ENCODE measurements around the gene SCNN1A. TPM values are rescaled to one million over a fixed set of nuclear protein-coding genes. Genes with fewer than 3 reads are reported as not detected.
A peak's percentile ranks its signal among the peaks of the same experiment; 100 is the strongest.

Gene SCNN1A
- total and polyA plus RNA-seq, 2 of the 13 experiments (the other 11 are each of a cell fraction or from before 2014, with no cell fraction given) = 1.5 to 14.6 TPM

- TF ChIP-seq, protein P1, sequence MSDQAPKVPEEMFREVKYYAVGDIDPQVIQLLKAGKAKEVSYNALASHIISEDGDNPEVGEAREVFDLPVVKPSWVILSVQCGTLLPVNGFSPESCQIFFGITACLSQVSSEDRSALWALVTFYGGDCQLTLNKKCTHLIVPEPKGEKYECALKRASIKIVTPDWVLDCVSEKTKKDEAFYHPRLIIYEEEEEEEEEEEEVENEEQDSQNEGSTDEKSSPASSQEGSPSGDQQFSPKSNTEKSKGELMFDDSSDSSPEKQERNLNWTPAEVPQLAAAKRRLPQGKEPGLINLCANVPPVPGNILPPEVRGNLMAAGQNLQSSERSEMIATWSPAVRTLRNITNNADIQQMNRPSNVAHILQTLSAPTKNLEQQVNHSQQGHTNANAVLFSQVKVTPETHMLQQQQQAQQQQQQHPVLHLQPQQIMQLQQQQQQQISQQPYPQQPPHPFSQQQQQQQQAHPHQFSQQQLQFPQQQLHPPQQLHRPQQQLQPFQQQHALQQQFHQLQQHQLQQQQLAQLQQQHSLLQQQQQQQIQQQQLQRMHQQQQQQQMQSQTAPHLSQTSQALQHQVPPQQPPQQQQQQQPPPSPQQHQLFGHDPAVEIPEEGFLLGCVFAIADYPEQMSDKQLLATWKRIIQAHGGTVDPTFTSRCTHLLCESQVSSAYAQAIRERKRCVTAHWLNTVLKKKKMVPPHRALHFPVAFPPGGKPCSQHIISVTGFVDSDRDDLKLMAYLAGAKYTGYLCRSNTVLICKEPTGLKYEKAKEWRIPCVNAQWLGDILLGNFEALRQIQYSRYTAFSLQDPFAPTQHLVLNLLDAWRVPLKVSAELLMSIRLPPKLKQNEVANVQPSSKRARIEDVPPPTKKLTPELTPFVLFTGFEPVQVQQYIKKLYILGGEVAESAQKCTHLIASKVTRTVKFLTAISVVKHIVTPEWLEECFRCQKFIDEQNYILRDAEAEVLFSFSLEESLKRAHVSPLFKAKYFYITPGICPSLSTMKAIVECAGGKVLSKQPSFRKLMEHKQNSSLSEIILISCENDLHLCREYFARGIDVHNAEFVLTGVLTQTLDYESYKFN (CRISPR knock-in tag; conservative IDR thresholded peaks at IDR 0.05) = peak; percentile 27; the same call in 1 of the 2 replicates
- no peak for TF ChIP-seq ZFP1 (CRISPR knock-in tag; IDR thresholded peaks at IDR 0.05)
- TF ChIP-seq ZNF225 (CRISPR knock-in tag; IDR thresholded peaks at IDR 0.05) = no peak
- no peak for TF ChIP-seq ZNF589 (CRISPR knock-in tag; conservative IDR thresholded peaks at IDR 0.05)
- 0 out of 2 replicates have a peak, but pooled peaks have one; percentile 27 for TF ChIP-seq ZNF350 (CRISPR knock-in tag; IDR thresholded peaks at IDR 0.05; ENCODE audit: borderline replicate concordance, low read depth)
- no peak; the same call in 1 of the 2 replicates for TF ChIP-seq CREB1 (IDR thresholded peaks at IDR 0.05)
- TF ChIP-seq CREB1 (CRISPR knock-in tag; IDR thresholded peaks at IDR 0.05) = peak; percentile 1; the same call in 1 of the 2 replicates
- TF ChIP-seq, protein P2, sequence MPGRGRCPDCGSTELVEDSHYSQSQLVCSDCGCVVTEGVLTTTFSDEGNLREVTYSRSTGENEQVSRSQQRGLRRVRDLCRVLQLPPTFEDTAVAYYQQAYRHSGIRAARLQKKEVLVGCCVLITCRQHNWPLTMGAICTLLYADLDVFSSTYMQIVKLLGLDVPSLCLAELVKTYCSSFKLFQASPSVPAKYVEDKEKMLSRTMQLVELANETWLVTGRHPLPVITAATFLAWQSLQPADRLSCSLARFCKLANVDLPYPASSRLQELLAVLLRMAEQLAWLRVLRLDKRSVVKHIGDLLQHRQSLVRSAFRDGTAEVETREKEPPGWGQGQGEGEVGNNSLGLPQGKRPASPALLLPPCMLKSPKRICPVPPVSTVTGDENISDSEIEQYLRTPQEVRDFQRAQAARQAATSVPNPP (CRISPR knock-in tag; IDR thresholded peaks at IDR 0.05) = no peak
- TF ChIP-seq ZZZ3 (CRISPR knock-in tag; IDR thresholded peaks at IDR 0.05; ENCODE audit: borderline replicate concordance) = no peak
- TF ChIP-seq IRF2 (CRISPR knock-in tag; IDR thresholded peaks at IDR 0.05) = no peak
- no peak for TF ChIP-seq ZBTB46 (CRISPR knock-in tag; IDR thresholded peaks at IDR 0.05; ENCODE audit: borderline replicate concordance)
- TF ChIP-seq FOSL2 (CRISPR knock-in tag; IDR thresholded peaks at IDR 0.05) = 0 out of 2 replicates have a peak, but pooled peaks have one; percentile 6
- TF ChIP-seq MBD4 (IDR thresholded peaks at IDR 0.05; ENCODE audit: borderline replicate concordance, low read length) = no peak
- TF ChIP-seq EP300 (IDR thresholded peaks at IDR 0.05; ENCODE audit: low read depth in 2 of 2, low read length in 2 of 2) = no peak
- no peak for TF ChIP-seq EP300 (CRISPR knock-in tag; IDR thresholded peaks at IDR 0.05; ENCODE audit: borderline replicate concordance)
- TF ChIP-seq ZNF207 (IDR thresholded peaks at IDR 0.05; ENCODE audit: borderline replicate concordance) = 0 out of 2 replicates have a peak, but pooled peaks have one; percentile 44
These were observed 15.2 kb downstream of the SCNN1A start (continued) for GRCh38 chr12:6360080-6360571.

Data from HepG2 (cell line).